Neural cell (in vitro differentiated cells): ENCODE data around the gene MAD1L1. TPM values are rescaled to one million over a fixed set of nuclear protein-coding genes. Genes with fewer than 3 reads are reported as not detected.

Experiments
- H2AFZ ChIP-seq: fragments of 200-600, 300-800 bp; sonication (generic), shearing (Covaris generic); 2 replicates; pipeline ENCODE4 v1.6.0; 2014; ENCODE audit warnings: low read depth, mild to moderate bottlenecking, antibody characterized with exemption, low read length, moderate library complexity
- H3F3A ChIP-seq: fragments of 200-600 bp; shearing (Covaris generic); 2 replicates; pipeline ENCODE4 v1.6.1; 2016; ENCODE audit warnings: mild to moderate bottlenecking, moderate library complexity, mixed read lengths, antibody characterized with exemption, low read length; ENCODE audit not compliant: insufficient read depth, poor library complexity, severe bottlenecking
- H3K27ac ChIP-seq: fragments of 200-600, 300-800 bp; sonication (generic), shearing (Covaris generic); 2 replicates; pipeline ENCODE4 v1.5.1; 2014; ENCODE audit warnings: mild to moderate bottlenecking, low read length, moderate library complexity
- H3K27me3 ChIP-seq: fragments of 300-800, 200-600 bp; sonication (generic), shearing (Covaris generic); 2 replicates; pipeline ENCODE4 v1.6.0; 2014; ENCODE audit warnings: mild to moderate bottlenecking, low read depth, low read length, moderate library complexity; ENCODE audit not compliant: insufficient read depth
- H3K36me3 ChIP-seq: fragments of 300-800, 200-600 bp; sonication (generic), shearing (Covaris generic); 2 replicates; pipeline ENCODE4 v1.5.1; 2014; ENCODE audit warnings: mild to moderate bottlenecking, antibody characterized with exemption, low read length, moderate library complexity; ENCODE audit not compliant: insufficient read depth
- H3K4me2 ChIP-seq: fragments of 300-800, 200-600 bp; sonication (generic), shearing (Covaris generic); 2 replicates; pipeline ENCODE4 v1.6.0; 2014; ENCODE audit warnings: mild to moderate bottlenecking, low read length
- H3K4me3 ChIP-seq: fragments of 300-800, 200-600 bp; sonication (generic), shearing (Covaris generic); 2 replicates; pipeline ENCODE4 v1.5.1; 2014; ENCODE audit warnings: mild to moderate bottlenecking, low read length, moderate library complexity
- H3K79me2 ChIP-seq: fragments of 200-600 bp; shearing (Covaris generic); replicated peaks from 2 replicates; pipeline ENCODE4 v1.6.0; 2014; ENCODE audit warnings: mild to moderate bottlenecking, low read length, moderate library complexity; ENCODE audit not compliant: insufficient read depth
- H3K9ac ChIP-seq: fragments of 300-800, 200-600 bp; sonication (generic), shearing (Covaris generic); 2 replicates; pipeline ENCODE4 v1.6.1; 2016; ENCODE audit warnings: mild to moderate bottlenecking, low read length, mixed read lengths
- H3K9me2 ChIP-seq: fragments of 200-600 bp; shearing (Covaris generic); 2 replicates; pipeline ENCODE4 v1.6.1; 2016; ENCODE audit warnings: mild to moderate bottlenecking, low read length, mixed read lengths; ENCODE audit not compliant: insufficient read depth
- H3K9me3 ChIP-seq: fragments of 200-600, 300-800 bp; sonication (generic), shearing (Covaris generic); 2 replicates; pipeline ENCODE4 v1.6.1; 2016; ENCODE audit warnings: mild to moderate bottlenecking, mixed run types, low read length, moderate library complexity, mixed read lengths
- H4K20me1 ChIP-seq: fragments of 200-600 bp; shearing (Covaris generic); 2 replicates; pipeline ENCODE4 v1.6.1; 2016; ENCODE audit warnings: mild to moderate bottlenecking, mixed run types; ENCODE audit not compliant: insufficient read depth
- CTCF ChIP-seq: fragments of 450-650 bp; IDR thresholded peaks from 2 replicates; pipeline ENCODE4 v1.5.1; 2014; ENCODE audit warnings: antibody characterized with exemption, mild to moderate bottlenecking, moderate library complexity; ENCODE audit not compliant: poor library complexity, severe bottlenecking
- EP300 ChIP-seq: fragments of 450-650 bp; conservative IDR thresholded peaks from 2 replicates; pipeline ENCODE4 v1.6.1; 2014; ENCODE audit warnings: antibody characterized with exemption, mild to moderate bottlenecking, moderate library complexity; ENCODE audit not compliant: poor library complexity, severe bottlenecking
- EZH2 ChIP-seq: fragments of 200-600, 300-800 bp; shearing (Covaris generic), sonication (generic); IDR thresholded peaks from 2 replicates; pipeline ENCODE4 v1.6.1; 2014; ENCODE audit warnings: antibody characterized with exemption, low read length, borderline replicate concordance, mild to moderate bottlenecking; ENCODE audit not compliant: insufficient read depth, poor library complexity, severe bottlenecking
- MXI1 ChIP-seq: fragments of 450-650 bp; conservative IDR thresholded peaks from 2 replicates; pipeline ENCODE4 v1.6.1; 2014; ENCODE audit warnings: antibody characterized with exemption, mild to moderate bottlenecking; ENCODE audit not compliant: poor library complexity, severe bottlenecking
- POLR2AphosphoS5 ChIP-seq: IDR thresholded peaks from 2 replicates; pipeline ENCODE4 v1.6.1; 2012
- RAD21 ChIP-seq: fragments of 450-650 bp; conservative IDR thresholded peaks from 2 replicates; pipeline ENCODE4 v1.6.1; 2014; ENCODE audit warnings: antibody characterized with exemption, mild to moderate bottlenecking, moderate library complexity
- REST ChIP-seq: IDR thresholded peaks from 2 replicates; pipeline ENCODE4 v1.6.1; 2012; ENCODE audit warnings: borderline replicate concordance
- SMC3 ChIP-seq: fragments of 450-650 bp; conservative IDR thresholded peaks from 2 replicates; pipeline ENCODE4 v1.6.1; 2014; ENCODE audit warnings: antibody characterized with exemption, mild to moderate bottlenecking, moderate library complexity; ENCODE audit not compliant: poor library complexity
- TAF1 ChIP-seq: IDR thresholded peaks from 2 replicates; pipeline ENCODE4 v1.6.1; 2012; ENCODE audit warnings: low read depth
- polyA plus RNA-seq: library from polyadenylated mRNA; depleted of rRNA; stranded (reverse); fragments of >200 nt; gene quantifications from 2 replicates; pipeline ENCODE4 v1.2.3, GENCODE V29; 2014

Gene MAD1L1
- polyA plus RNA-seq, 1 donor from 2014 or later, result 31.4 TPM

- H3K9ac ChIP-seq, result no peak overlapping the region
- no peak overlapping the region for H3K4me3 ChIP-seq
- H2AFZ ChIP-seq, result no peak overlapping the region
- peaks cover 18% of the 10 kb centered on the region for H3K79me2 ChIP-seq
- H3K9me3 ChIP-seq, result no peaks in the 10 kb centered on the region
- no peak overlapping the region for H3K4me2 ChIP-seq
- H3F3A ChIP-seq, result no peaks in the 10 kb centered on the region
- TF ChIP-seq TAF1 (no peak), SMC3 (no peak), RAD21 (no peak), MXI1 (no peak), EP300 (no peak), EZH2 (no peak), REST (no peak), CTCF (no peak), POLR2AphosphoS5 (no peak)
- no peak overlapping the region for H3K27ac ChIP-seq
- no peaks in the 10 kb centered on the region for H4K20me1 ChIP-seq
- no peaks in the 10 kb centered on the region for H3K36me3 ChIP-seq
- H3K9me2 ChIP-seq, result no peaks in the 10 kb centered on the region
- no peaks in the 10 kb centered on the region for H3K27me3 ChIP-seq
Observed at GRCh38 chr7:2244404-2244995, 11.8 kb upstream of the MAD1L1 start.

GRCh38 chr7:2243458-2243857, 10.7 kb upstream of the MAD1L1 start:
- Histone ChIP-seq H3K4me2 (no peak overlapping the region), H3K79me2 (peaks cover 18% of the 10 kb centered on the region), H3K9ac (no peak overlapping the region), H3K36me3 (no peaks in the 10 kb centered on the region), H2AFZ (no peak overlapping the region), H3K9me2 (no peaks in the 10 kb centered on the region), H3F3A (no peaks in the 10 kb centered on the region), H3K27me3 (no peaks in the 10 kb centered on the region), H3K9me3 (no peaks in the 10 kb centered on the region), H3K27ac (no peak overlapping the region), H3K4me3 (no peak overlapping the region), H4K20me1 (no peaks in the 10 kb centered on the region)
- TF ChIP-seq REST, result no peak
- TF ChIP-seq CTCF, result no peak
- no peak for TF ChIP-seq SMC3
- TF ChIP-seq TAF1, result no peak
- TF ChIP-seq POLR2AphosphoS5, result no peak
- no peak for TF ChIP-seq MXI1
- no peak for TF ChIP-seq EP300
- no peak for TF ChIP-seq EZH2
- TF ChIP-seq RAD21, result no peak
